ENCODE data around the gene MFRP.

- TF ChIP-seq POLR2A (IDR thresholded peaks at IDR 0.05) (no peak), CTCF (IDR thresholded peaks at IDR 0.05) (no peak)
These were observed 14.3 kb downstream of the MFRP start for GRCh38 chr11:119332111-119332765.
